ENCODE data around the gene PARP15.

DNA sequence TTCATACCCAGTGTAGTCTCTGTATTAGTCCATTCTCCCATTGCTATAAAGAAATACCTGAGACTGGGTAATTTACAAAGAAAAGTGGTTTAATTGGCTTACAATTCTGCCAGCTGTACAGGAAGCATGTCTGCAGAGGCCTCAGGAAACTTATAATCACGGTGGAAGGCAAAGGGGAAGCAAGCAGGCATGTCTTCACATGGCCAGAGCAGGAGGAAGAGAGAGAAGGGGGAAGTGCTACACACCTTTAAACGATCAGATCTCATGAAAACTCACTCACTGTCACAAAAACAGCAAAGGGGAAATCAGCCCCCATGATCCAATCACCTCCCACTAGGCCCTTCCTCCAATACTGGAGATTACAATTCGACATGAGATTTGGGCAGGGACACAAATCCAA is 96.9 kb downstream of the PARP15 start:
- TF ChIP-seq CTCF (conservative IDR thresholded peaks at IDR 0.05 in 1 of 2, IDR thresholded peaks at IDR 0.05 in 1 of 2; ENCODE audit: low read depth in 1 of 2, low read length in 2 of 2), result no peak
- TF ChIP-seq EZH2 (IDR thresholded peaks at IDR 0.05; ENCODE audit: low read length, missing control alignments), result no peak
